Superior temporal gyrus (tissue), 1 donor: ENCODE data around the gene CIBAR2.

ENCODE experiments used
- DNase-seq: peaks from one replicate; pipeline ENCODE4 v3.0.0-alpha.2; 2016; ENCODE audit errors: extremely low spot score

The CIBAR2 gene

GRCh38 chr16:85144026-85144915, 32.0 kb upstream of the CIBAR2 start:
- no peak for DNase-seq

- no peak for DNase-seq
These were observed 30.5 kb upstream of the CIBAR2 start for GRCh38 chr16:85142771-85143211.

GRCh38 chr16:85142129-85142513, 29.8 kb upstream of the CIBAR2 start:
- no peak for DNase-seq

GRCh38 chr16:85141491-85142128, 29.3 kb upstream of the CIBAR2 start:
- DNase-seq: no peak

- no peak for DNase-seq
These were observed 28.3 kb upstream of the CIBAR2 start for GRCh38 chr16:85140455-85141012.

- no peak for DNase-seq
These were observed 27.6 kb upstream of the CIBAR2 start for GRCh38 chr16:85139881-85140339.

- DNase-seq: no peak
These were observed 26.8 kb upstream of the CIBAR2 start for GRCh38 chr16:85138825-85139627.

- DNase-seq: no peak
These were observed 26.0 kb upstream of the CIBAR2 start for GRCh38 chr16:85138073-85138824.

- DNase-seq: peak; percentile 89
These were observed 25.2 kb upstream of the CIBAR2 start for GRCh38 chr16:85137323-85138072.

GRCh38 chr16:85136702-85137322, 24.5 kb upstream of the CIBAR2 start:
- DNase-seq: no peak

GRCh38 chr16:85136213-85136701, 24.0 kb upstream of the CIBAR2 start:
- no peak for DNase-seq

- no peak for DNase-seq
These were observed 22.5 kb upstream of the CIBAR2 start for GRCh38 chr16:85134789-85135142.

GRCh38 chr16:85134076-85134788, 22.0 kb upstream of the CIBAR2 start:
- DNase-seq: no peak

- no peak for DNase-seq
These were observed 21.0 kb upstream of the CIBAR2 start for GRCh38 chr16:85133290-85133599.

- no peak for DNase-seq
These were observed 20.4 kb upstream of the CIBAR2 start for GRCh38 chr16:85132456-85133289.

GRCh38 chr16:85130705-85131028, 18.4 kb upstream of the CIBAR2 start:
- DNase-seq: no peak

GRCh38 chr16:85129876-85130704, 17.8 kb upstream of the CIBAR2 start:
- no peak for DNase-seq
